Liver (tissue), 3 donors: Measurements from ENCODE around the gene VPS26B.

ENCODE experiments used
- CTCF ChIP-seq: fragments of 150-350 bp; IDR thresholded peaks from 2 replicates; pipeline ENCODE4 v1.5.1; 2017; ENCODE audit warnings: improper control_type of control experiment, low read depth, low read length; ENCODE audit not compliant: missing input control
- EGR1 ChIP-seq, 2 donors: IDR thresholded peaks; 2 replicates each; pipeline ENCODE4 v1.6.1; 2016 to 2018; ENCODE audit warnings: antibody characterized with exemption in 2 of 2, low read depth in 2 of 2
- GABPA ChIP-seq, 2 donors: IDR thresholded peaks in 1 of 2; conservative IDR thresholded peaks in 1 of 2; 2 replicates each; pipeline ENCODE4 v1.6.1; 2016; ENCODE audit warnings: antibody characterized with exemption in 2 of 2, mild to moderate bottlenecking in 1 of 2, moderate library complexity in 1 of 2
- NR2F2 ChIP-seq: IDR thresholded peaks from 2 replicates; pipeline ENCODE4 v1.6.1; 2016; ENCODE audit warnings: antibody characterized with exemption
- TAF1 ChIP-seq: conservative IDR thresholded peaks from 2 replicates; pipeline ENCODE4 v1.6.1; 2016; ENCODE audit warnings: antibody characterized with exemption, mild to moderate bottlenecking
- YY1 ChIP-seq: IDR thresholded peaks from 2 replicates; pipeline ENCODE4 v1.6.1; 2016; ENCODE audit warnings: antibody characterized with exemption, mild to moderate bottlenecking
- TF ChIP-seq, protein P1 (sequence below): IDR thresholded peaks from 2 replicates; pipeline ENCODE4 v1.6.1; 2016; ENCODE audit warnings: antibody characterized with exemption
- donor health status: healthy.
- donor health status: healthy.

GRCh38 chr11:134228625-134229024 lies 4.2 kb downstream of the VPS26B start:
- TF ChIP-seq CTCF: no peak
- TF ChIP-seq EGR1 (IDR thresholded peaks at IDR 0.05; ENCODE audit: low read depth in 2 of 2): no peak
- no peak for TF ChIP-seq TAF1
- no peak for TF ChIP-seq YY1
- TF ChIP-seq, protein P1, sequence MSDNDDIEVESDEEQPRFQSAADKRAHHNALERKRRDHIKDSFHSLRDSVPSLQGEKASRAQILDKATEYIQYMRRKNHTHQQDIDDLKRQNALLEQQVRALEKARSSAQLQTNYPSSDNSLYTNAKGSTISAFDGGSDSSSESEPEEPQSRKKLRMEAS: no peak
- no peak for TF ChIP-seq GABPA (IDR thresholded peaks at IDR 0.05 in 1 of 2, conservative IDR thresholded peaks at IDR 0.05 in 1 of 2)
- TF ChIP-seq NR2F2: no peak
